K562 (cell line): ENCODE data around the gene PTPRE. TPM values are rescaled to one million over a fixed set of nuclear protein-coding genes. Genes with fewer than 3 reads are reported as not detected.

Experiments
- ATAC-seq: fragments of 200-7000 bp; cut with Tn5 transposase; 3 replicates; pipeline ENCODE4 v1.9.1; 2020; ENCODE audit warnings: moderate library complexity
- BruUV-seq: library from RNA; stranded (reverse); fragments of 400-500 nt; replicated peaks from 2 replicates; lab custom pipeline; 2021; lab: Mats Ljungman, UMichigan
- CTCF ChIA-PET: fragments of 300-600 bp; formaldehyde crosslinking; extraction: SDS; loops from one replicate; lab custom pipeline; 2021; ENCODE audit warnings: low intra/inter-chr PET ratio; lab: Yijun Ruan, JAX
- POLR2A ChIA-PET: fragments of 300-600, 350-650 bp; sonication (Branson Sonifier 250); formaldehyde crosslinking; extraction: SDS; loops from one replicate; lab custom pipeline; 2021; ENCODE audit warnings: antibody characterized with exemption, inconsistent platforms; lab: Yijun Ruan, JAX
- DNase-seq, 4 experiments: peaks; one replicate each; pipeline versions ENCODE4 v3.0.0 to v3.0.0-alpha.2; 2011 to 2018; ENCODE audit warnings: low spot score in 3 of 4, mixed read lengths in 3 of 4; ENCODE audit errors: extremely low read depth in 1 of 4
- FAIRE-seq: peaks from 2 replicates; lab custom pipeline; 2011; peaks lifted over from hg19 to GRCh38; lab: Jason Lieb, UNC
- H2AFZ ChIP-seq: 2 replicates; pipeline ENCODE4 v1.6.0; 2011; ENCODE audit warnings: low read depth, low read length, control low read depth, inconsistent platforms
- H3K27ac ChIP-seq: fragments of 200-600 bp; 3 replicates; pipeline ENCODE4 v1.8.0; 2011; ENCODE audit warnings: low read depth, mild to moderate bottlenecking, control low read depth, inconsistent platforms, low read length, moderate library complexity, mixed read lengths; ENCODE audit errors: extremely low read depth
- H3K27me3 ChIP-seq, 2 experiments: fragments of 300-600 bp in 1 of 2; 2 replicates in 1 of 2; 3 replicates in 1 of 2; pipeline versions ENCODE4 v1.6.0 to v1.8.0; 2011; ENCODE audit warnings: inconsistent platforms in 2 of 2, low read length in 2 of 2, mild to moderate bottlenecking in 1 of 2, mixed read lengths in 1 of 2, moderate library complexity in 1 of 2; ENCODE audit not compliant: control insufficient read depth in 2 of 2, insufficient read depth in 2 of 2
- H3K36me3 ChIP-seq: fragments of 300-600 bp; 3 replicates; pipeline ENCODE4 v1.8.0; 2011; ENCODE audit warnings: mild to moderate bottlenecking, low read length, inconsistent platforms; ENCODE audit not compliant: control insufficient read depth, insufficient read depth
- H3K4me1 ChIP-seq, 2 experiments: fragments of 200-600 bp in 1 of 2; replicated peaks in 1 of 2; 2 replicates in 1 of 2; 3 replicates in 1 of 2; pipeline versions ENCODE4 v1.5.1 to v1.8.0; 2011; ENCODE audit warnings: inconsistent platforms in 2 of 2, low read length in 2 of 2, mild to moderate bottlenecking in 1 of 2, mixed read lengths in 1 of 2, moderate library complexity in 1 of 2; ENCODE audit not compliant: control insufficient read depth in 2 of 2, insufficient read depth in 2 of 2
- H3K4me2 ChIP-seq: 2 replicates; pipeline ENCODE4 v1.6.1; 2011; ENCODE audit warnings: low read length, control low read depth, inconsistent platforms, mixed read lengths; ENCODE audit not compliant: insufficient read depth
- H3K4me3 ChIP-seq: fragments of 200-600 bp; sonication (generic), shearing (Covaris generic); 2 replicates; pipeline ENCODE4 v1.5.1; 2016; ENCODE audit warnings: control low read depth, inconsistent platforms
- H3K79me2 ChIP-seq: fragments of 200-600 bp; 3 replicates; pipeline ENCODE4 v1.8.0; 2011; ENCODE audit warnings: low read length, inconsistent platforms; ENCODE audit not compliant: control insufficient read depth, insufficient read depth
- H3K9ac ChIP-seq, 2 experiments: 2 replicates each; pipeline versions ENCODE4 v1.6.0 to v1.6.1; 2011; ENCODE audit warnings: low read depth in 2 of 2, low read length in 2 of 2, control low read depth in 1 of 2, inconsistent platforms in 1 of 2, mild to moderate bottlenecking in 1 of 2, mixed read lengths in 1 of 2; ENCODE audit not compliant: insufficient read depth in 1 of 2
- H3K9me1 ChIP-seq: one replicate; pipeline ENCODE4 v1.6.0; 2011; ENCODE audit warnings: inconsistent platforms, mild to moderate bottlenecking, low read length, moderate library complexity; ENCODE audit not compliant: control insufficient read depth, insufficient read depth
- H3K9me3 ChIP-seq: replicated peaks from 2 replicates; pipeline ENCODE4 v1.5.1; 2011; ENCODE audit warnings: low read depth, low read length, inconsistent platforms; ENCODE audit not compliant: control insufficient read depth, insufficient read depth
- H4K20me1 ChIP-seq: replicated peaks from 2 replicates; pipeline ENCODE4 v1.6.1; 2011; ENCODE audit warnings: low read length, inconsistent platforms, mixed read lengths; ENCODE audit not compliant: control insufficient read depth, insufficient read depth
- BDP1 ChIP-seq: IDR thresholded peaks from 3 replicates; pipeline ENCODE4 v1.6.1; 2011; ENCODE audit not compliant: insufficient read length, insufficient read depth
- DMBX1 ChIP-seq: fragments of 250-450 bp; sonication (Bioruptor Pico); IDR thresholded peaks from 2 replicates; pipeline ENCODE4 v1.8.0; 2022; ENCODE audit warnings: inconsistent platforms, mild to moderate bottlenecking, moderate library complexity, borderline replicate concordance
- MAFF ChIP-seq: IDR thresholded peaks from 2 replicates; pipeline ENCODE4 v1.6.1; 2012; ENCODE audit warnings: low read length, improper control_type of control experiment
- MAFK ChIP-seq: IDR thresholded peaks from 2 replicates; pipeline ENCODE4 v1.6.1; 2011; ENCODE audit warnings: low read length, improper control_type of control experiment
- MTA1 ChIP-seq: fragments of 450-650 bp; IDR thresholded peaks from 2 replicates; pipeline ENCODE4 v1.6.1; 2017; ENCODE audit warnings: borderline replicate concordance
- POLR3A ChIP-seq: IDR thresholded peaks from 2 replicates; pipeline ENCODE4 v1.6.1; 2011; ENCODE audit warnings: borderline replicate concordance, mild to moderate bottlenecking, moderate library complexity; ENCODE audit not compliant: insufficient read length, insufficient read depth; ENCODE audit errors: extremely low read depth
- ZNF316 ChIP-seq: fragments of 450-650 bp; IDR thresholded peaks from 2 replicates; pipeline ENCODE4 v1.6.1; 2016
- WGBS: fragments of 100-300 bp; shearing (Covaris generic); methylation state at CpG from one replicate; pipeline ENCODE4 v1.1.6; 2016; ENCODE audit warnings: low coverage, mixed read lengths; ENCODE audit not compliant: insufficient coverage; ENCODE audit errors: missing lambda C conversion rate; 5-methylcytosine and 5-hydroxymethylcytosine counted together
- in situ Hi-C: fragments of 300-500 bp; cut with MboI; formaldehyde crosslinking; loops from 4 replicates; pipeline ENCODE4 v1.15.0; 2018; ENCODE audit warnings: inconsistent platforms, mixed read lengths
- intact Hi-C: fragments of 100-400 bp; cut with micrococcal nuclease; formaldehyde crosslinking; loops from 2 replicates; pipeline ENCODE4 v1.14.2; 2022
- polyA plus RNA-seq, 8 experiments: library from polyadenylated mRNA; depleted of rRNA in 4 of 8; stranded (reverse) in 5 of 8; unstranded in 3 of 8; fragments of >200 nt; fragmentation: Nextera tagmentation in 2 of 8; fragmentation: Illumina TruSeq in 1 of 8; extraction: Ambion mirVana in 2 of 8; extraction: Trizol in 1 of 8; gene quantifications; 2 replicates each; pipeline versions ENCODE4 v1.2.1 to v1.2.3, GENCODE V29; 2011 to 2014; ENCODE audit warnings: inconsistent platforms in 1 of 8, missing spikeins in 1 of 8
- total RNA-seq, 7 experiments: library from RNA; depleted of rRNA in 6 of 7; stranded (reverse); fragments of >200 nt in 6 of 7; fragmentation: Illumina TruSeq in 2 of 7; extraction: Trizol in 2 of 7; gene quantifications; 2 replicates each; pipeline versions ENCODE4 v1.2.1 to v1.2.3, GENCODE V29; 2011 to 2021; ENCODE audit warnings: low replicate concordance in 1 of 7
- TF ChIP-seq, protein P1 (sequence below), 2 experiments: IDR thresholded peaks; 2 replicates each; pipeline ENCODE4 v1.6.1; 2011; ENCODE audit warnings: borderline replicate concordance in 1 of 2, control low read depth in 1 of 2, low read depth in 1 of 2, low read length in 1 of 2, mild to moderate bottlenecking in 1 of 2, mixed read lengths in 1 of 2, moderate library complexity in 1 of 2; ENCODE audit not compliant: insufficient read depth in 1 of 2, insufficient read length in 1 of 2, poor library complexity in 1 of 2, severe bottlenecking in 1 of 2; ENCODE audit errors: extremely low read depth in 1 of 2

Gene PTPRE
- total and polyA plus RNA-seq, 9 of the 15 experiments (the other 6 are each of a cell fraction or from before 2014, with no cell fraction given) = 0.01 to 0.13 (median 0.04) TPM; not detected in 4

DNA sequence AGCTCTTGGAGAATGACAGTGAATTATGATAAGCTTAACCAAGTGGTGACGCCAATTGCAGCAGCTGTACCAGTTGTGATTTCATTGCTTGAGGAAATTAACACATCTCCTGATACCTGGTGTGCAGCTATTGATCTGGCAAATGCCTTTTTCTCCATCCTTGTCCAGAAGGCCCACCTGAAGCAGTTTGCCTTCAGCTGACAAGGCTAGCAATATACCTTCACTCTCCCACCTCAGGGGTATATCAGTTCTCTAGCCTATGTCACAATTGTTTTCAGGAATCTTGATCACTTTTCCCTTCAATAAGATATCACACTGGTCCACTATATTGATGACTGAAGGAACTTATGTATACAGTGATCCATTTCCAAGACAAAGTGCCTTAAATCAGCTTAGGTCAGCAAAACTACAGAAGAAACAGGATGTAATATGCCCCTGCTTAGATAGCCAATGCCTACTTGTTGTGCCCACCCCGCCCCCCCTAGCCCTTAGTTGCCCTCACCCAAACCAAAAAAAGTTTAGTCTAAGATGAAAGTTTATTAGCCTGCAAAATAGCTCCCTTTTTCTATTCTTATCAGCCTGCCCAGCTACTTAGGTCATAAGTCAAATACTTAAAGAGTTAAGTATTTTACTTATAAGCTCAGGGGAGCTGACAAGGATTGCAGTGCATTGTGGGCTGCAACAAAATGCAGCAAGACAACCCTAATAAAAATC lies 45.1 kb downstream of the PTPRE start:
- Histone ChIP-seq H3K4me1 (no peaks in the 10 kb centered on the region), H3K9ac (no peak overlapping the region), H3K27ac (no peak overlapping the region), H2AFZ (no peak overlapping the region), H3K9me1 (no peaks in the 10 kb centered on the region), H3K9me3 (no peaks in the 10 kb centered on the region), H3K27me3 (no peaks in the 10 kb centered on the region), H3K4me2 (no peak overlapping the region), H3K4me3 (no peak overlapping the region), H3K36me3 (no peaks in the 10 kb centered on the region), H3K79me2 (no peaks in the 10 kb centered on the region), H4K20me1 (no peaks in the 10 kb centered on the region)
- in situ Hi-C loops (no loop called here), intact Hi-C loops (no loop called here)
- peak; percentile 63; the same call in 1 of the 2 replicates for TF ChIP-seq MAFK
- TF ChIP-seq MAFF = peak; percentile 62
- peak; percentile 44 for TF ChIP-seq ZNF316
- no peak for TF ChIP-seq MTA1
- no peak for TF ChIP-seq POLR3A
- CTCF ChIA-PET = no interaction called here
- POLR2A ChIA-PET = no interaction called here
- no peak for ATAC-seq
- FAIRE-seq = no peak
- 0% methylated on average over 1 of the region's 2 CpGs for WGBS
- no TSS peak for BruUV-seq
- DNase-seq = no peak

DNA sequence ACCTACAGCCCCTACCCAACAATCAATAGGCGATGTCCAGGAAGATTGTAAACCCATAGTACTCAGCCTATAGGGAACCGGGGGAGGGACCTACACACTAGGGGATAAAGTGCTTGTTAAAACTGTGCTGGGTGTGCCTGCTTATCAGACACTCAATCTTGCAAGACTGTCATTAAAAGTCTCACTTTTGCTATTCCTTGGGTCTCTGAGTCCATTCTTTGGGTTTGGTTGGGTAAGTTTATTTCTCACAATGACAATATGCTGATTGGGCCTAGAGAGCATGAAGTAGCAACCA lies 45.6 kb downstream of the PTPRE start:
- H3K9ac ChIP-seq = no peak overlapping the region
- intact Hi-C loops (no loop called here), in situ Hi-C loops (no loop called here)
- ChIA-PET CTCF (no interaction called here), POLR2A (no interaction called here)
- TF ChIP-seq, protein P1, sequence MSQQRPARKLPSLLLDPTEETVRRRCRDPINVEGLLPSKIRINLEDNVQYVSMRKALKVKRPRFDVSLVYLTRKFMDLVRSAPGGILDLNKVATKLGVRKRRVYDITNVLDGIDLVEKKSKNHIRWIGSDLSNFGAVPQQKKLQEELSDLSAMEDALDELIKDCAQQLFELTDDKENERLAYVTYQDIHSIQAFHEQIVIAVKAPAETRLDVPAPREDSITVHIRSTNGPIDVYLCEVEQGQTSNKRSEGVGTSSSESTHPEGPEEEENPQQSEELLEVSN (IDR thresholded peaks at IDR 0.05; ENCODE audit: borderline replicate concordance in 1 of 2, extremely low read depth in 1 of 2, insufficient read depth in 1 of 2, insufficient read length in 1 of 2, low read depth in 1 of 2, low read length in 1 of 2, poor library complexity in 1 of 2, severe bottlenecking in 1 of 2) = no peak
- TF ChIP-seq BDP1 (no peak), DMBX1 (CRISPR knock-in tag) (no peak)
- H3K9me1 ChIP-seq = no peaks in the 10 kb centered on the region
- ATAC-seq (no peak), DNase-seq (no peak), FAIRE-seq (no peak)
- H4K20me1 ChIP-seq = no peaks in the 10 kb centered on the region
- H3K9me3 ChIP-seq = no peaks in the 10 kb centered on the region
- BruUV-seq = no TSS peak
- H3K27ac ChIP-seq = no peak overlapping the region
- no peaks in the 10 kb centered on the region for H3K4me1 ChIP-seq
- no peak overlapping the region for H3K4me2 ChIP-seq
- no peaks in the 10 kb centered on the region for H3K36me3 ChIP-seq
- no peak overlapping the region for H2AFZ ChIP-seq
- no peak overlapping the region for H3K4me3 ChIP-seq
- WGBS = 0% methylated on average over 2 of the region's 2 CpGs
- no peaks in the 10 kb centered on the region for H3K27me3 ChIP-seq
- no peaks in the 10 kb centered on the region for H3K79me2 ChIP-seq
